Thoracic aorta (tissue), 2 donors: ENCODE measurements around the gene ZNF669. TPM values are rescaled to one million over a fixed set of nuclear protein-coding genes. Genes with fewer than 3 reads are reported as not detected.

Source experiments
- ATAC-seq: fragments of 150-250 bp; one replicate; pipeline ENCODE4 v1.8.0; 2017; ENCODE audit warnings: low read depth; ENCODE audit not compliant: insufficient number of reproducible peaks, low FRiP score
- DNase-seq: peaks from one replicate; pipeline ENCODE4 v3.0.0-alpha.2; 2020; ENCODE audit warnings: low spot score
- H3K27ac ChIP-seq, 2 donors: fragments of 200-600 bp; sonication (generic); 1 replicate in 1 of 2; 2 replicates in 1 of 2; pipeline ENCODE4 v1.5.1; 2016; ENCODE audit warnings: mild to moderate bottlenecking in 2 of 2, moderate library complexity in 2 of 2
- H3K27me3 ChIP-seq: fragments of 200-600 bp; sonication (generic); replicated peaks from 2 replicates; pipeline ENCODE4 v1.6.0; 2016; ENCODE audit warnings: mild to moderate bottlenecking; ENCODE audit not compliant: insufficient read depth
- H3K36me3 ChIP-seq: fragments of 200-600 bp; sonication (generic); one replicate; pipeline ENCODE4 v1.5.1; 2016
- H3K4me1 ChIP-seq, 2 donors: fragments of 200-600 bp; sonication (generic); 1 replicate in 1 of 2; 2 replicates in 1 of 2; pipeline versions ENCODE4 v1.5.1 to v1.6.0; 2016; ENCODE audit warnings: low read depth in 2 of 2, mild to moderate bottlenecking in 1 of 2; ENCODE audit not compliant: control insufficient read depth in 1 of 2
- H3K4me3 ChIP-seq: fragments of 200-600 bp; sonication (generic); 2 replicates; pipeline ENCODE4 v1.5.1; 2016; ENCODE audit warnings: mild to moderate bottlenecking
- H3K9me3 ChIP-seq: fragments of 200-600 bp; sonication (generic); 2 replicates; pipeline ENCODE4 v1.5.1; 2016
- total RNA-seq, 2 donors: library from RNA; depleted of rRNA; stranded (reverse); fragments of >200 nt; gene quantifications; one replicate each; pipeline versions ENCODE4 v1.1.0 to v1.2.3, GENCODE V29; 2016
- TF ChIP-seq, protein P1 (sequence below): fragments of 200-600 bp; sonication (generic); IDR thresholded peaks from one replicate; pipeline ENCODE4 v1.5.1; 2019; ENCODE audit warnings: antibody characterized with exemption

Gene ZNF669
- total RNA-seq, 2 donors from 2014 or later: 3.2 to 4.2 TPM

DNA sequence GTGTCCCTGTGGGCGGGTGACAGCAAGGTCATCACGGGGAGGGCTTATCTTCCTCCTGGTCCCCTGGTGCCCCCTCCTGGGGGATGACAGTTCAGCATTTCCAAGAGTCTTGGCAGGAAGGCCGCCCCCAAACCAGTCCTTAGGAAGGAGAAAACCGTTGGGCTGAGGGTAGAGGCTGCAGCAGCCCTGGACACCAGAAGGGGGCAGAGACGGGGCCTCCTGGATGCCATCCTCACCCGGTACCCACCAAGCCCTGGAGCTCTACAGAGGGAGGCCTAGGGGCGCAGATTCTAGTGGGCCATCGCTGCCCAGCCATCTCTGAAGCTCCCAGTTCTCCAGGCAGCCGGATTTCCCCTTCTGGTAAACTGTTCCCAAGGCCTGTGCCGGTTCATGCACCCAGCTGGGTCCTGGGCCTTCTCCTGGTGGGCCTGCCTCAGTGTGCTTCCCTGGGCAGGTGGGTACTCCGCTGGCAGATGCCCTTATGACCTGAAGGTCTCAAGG, 14.8 kb upstream of the ZNF669 start:
- no peak for DNase-seq
- TF ChIP-seq, protein P1, sequence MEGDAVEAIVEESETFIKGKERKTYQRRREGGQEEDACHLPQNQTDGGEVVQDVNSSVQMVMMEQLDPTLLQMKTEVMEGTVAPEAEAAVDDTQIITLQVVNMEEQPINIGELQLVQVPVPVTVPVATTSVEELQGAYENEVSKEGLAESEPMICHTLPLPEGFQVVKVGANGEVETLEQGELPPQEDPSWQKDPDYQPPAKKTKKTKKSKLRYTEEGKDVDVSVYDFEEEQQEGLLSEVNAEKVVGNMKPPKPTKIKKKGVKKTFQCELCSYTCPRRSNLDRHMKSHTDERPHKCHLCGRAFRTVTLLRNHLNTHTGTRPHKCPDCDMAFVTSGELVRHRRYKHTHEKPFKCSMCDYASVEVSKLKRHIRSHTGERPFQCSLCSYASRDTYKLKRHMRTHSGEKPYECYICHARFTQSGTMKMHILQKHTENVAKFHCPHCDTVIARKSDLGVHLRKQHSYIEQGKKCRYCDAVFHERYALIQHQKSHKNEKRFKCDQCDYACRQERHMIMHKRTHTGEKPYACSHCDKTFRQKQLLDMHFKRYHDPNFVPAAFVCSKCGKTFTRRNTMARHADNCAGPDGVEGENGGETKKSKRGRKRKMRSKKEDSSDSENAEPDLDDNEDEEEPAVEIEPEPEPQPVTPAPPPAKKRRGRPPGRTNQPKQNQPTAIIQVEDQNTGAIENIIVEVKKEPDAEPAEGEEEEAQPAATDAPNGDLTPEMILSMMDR: no peak
- H3K27me3 ChIP-seq: no peaks in the 10 kb centered on the region
- no peaks in the 10 kb centered on the region for H3K9me3 ChIP-seq
- no peaks in the 10 kb centered on the region for H3K4me1 ChIP-seq
- H3K4me3 ChIP-seq: no peak overlapping the region
- H3K36me3 ChIP-seq: no peaks in the 10 kb centered on the region
- H3K27ac ChIP-seq: no peak overlapping the region
- ATAC-seq: no peak

DNA sequence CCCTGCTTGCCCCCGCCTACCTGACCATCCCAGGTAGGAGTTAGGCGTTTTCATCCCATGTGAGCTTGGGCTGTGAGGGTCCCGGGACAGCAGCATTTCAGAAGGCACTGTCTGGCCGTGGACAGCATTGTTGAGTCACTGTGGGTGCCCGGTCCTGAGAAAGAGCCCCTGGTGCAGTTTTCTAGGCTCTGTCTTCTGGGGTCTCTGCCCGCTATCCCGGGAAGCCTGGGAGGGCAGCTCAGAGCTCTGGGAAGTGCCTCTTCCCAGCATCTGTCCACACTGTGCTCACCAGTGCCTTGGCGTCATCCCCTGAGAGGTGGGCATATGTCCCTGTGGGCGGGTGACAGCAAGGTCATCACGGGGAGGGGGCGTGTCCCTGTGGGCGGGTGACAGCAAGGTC, 11.4 kb upstream of the ZNF669 start:
- DNase-seq (no peak), ATAC-seq (no peak)
- Histone ChIP-seq H3K9me3 (no peaks in the 10 kb centered on the region), H3K27ac (no peak overlapping the region), H3K36me3 (no peaks in the 10 kb centered on the region), H3K4me1 (peaks cover 3 to 13% of the 10 kb centered on the region in 2 donors), H3K27me3 (no peaks in the 10 kb centered on the region), H3K4me3 (no peak overlapping the region)
- TF ChIP-seq, protein P1: no peak

DNA sequence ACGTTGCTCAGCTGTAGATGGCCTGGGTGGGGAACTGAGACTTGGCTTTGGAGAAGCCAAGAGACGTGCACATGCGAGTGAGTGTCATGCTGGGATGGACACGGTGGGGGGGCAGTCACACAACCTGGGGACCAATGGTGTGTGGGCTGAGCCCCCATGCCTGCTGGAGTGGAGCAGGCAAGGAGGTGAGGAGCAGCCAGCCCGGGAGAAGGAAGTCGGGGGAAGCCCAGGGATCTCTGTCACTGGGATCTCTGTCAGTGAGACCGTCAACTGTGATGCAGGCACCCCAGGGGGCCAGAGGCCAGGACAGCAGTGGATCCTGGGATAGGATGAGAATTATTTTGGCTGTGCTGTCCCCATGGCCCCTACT, 11.0 kb upstream of the ZNF669 start:
- DNase-seq (no peak), ATAC-seq (no peak)
- TF ChIP-seq, protein P1: no peak
- Histone ChIP-seq H3K27ac (no peak overlapping the region), H3K9me3 (no peaks in the 10 kb centered on the region), H3K4me1 (peaks cover 3 to 15% of the 10 kb centered on the region in 2 donors), H3K36me3 (no peaks in the 10 kb centered on the region), H3K4me3 (no peak overlapping the region), H3K27me3 (no peaks in the 10 kb centered on the region)

DNA sequence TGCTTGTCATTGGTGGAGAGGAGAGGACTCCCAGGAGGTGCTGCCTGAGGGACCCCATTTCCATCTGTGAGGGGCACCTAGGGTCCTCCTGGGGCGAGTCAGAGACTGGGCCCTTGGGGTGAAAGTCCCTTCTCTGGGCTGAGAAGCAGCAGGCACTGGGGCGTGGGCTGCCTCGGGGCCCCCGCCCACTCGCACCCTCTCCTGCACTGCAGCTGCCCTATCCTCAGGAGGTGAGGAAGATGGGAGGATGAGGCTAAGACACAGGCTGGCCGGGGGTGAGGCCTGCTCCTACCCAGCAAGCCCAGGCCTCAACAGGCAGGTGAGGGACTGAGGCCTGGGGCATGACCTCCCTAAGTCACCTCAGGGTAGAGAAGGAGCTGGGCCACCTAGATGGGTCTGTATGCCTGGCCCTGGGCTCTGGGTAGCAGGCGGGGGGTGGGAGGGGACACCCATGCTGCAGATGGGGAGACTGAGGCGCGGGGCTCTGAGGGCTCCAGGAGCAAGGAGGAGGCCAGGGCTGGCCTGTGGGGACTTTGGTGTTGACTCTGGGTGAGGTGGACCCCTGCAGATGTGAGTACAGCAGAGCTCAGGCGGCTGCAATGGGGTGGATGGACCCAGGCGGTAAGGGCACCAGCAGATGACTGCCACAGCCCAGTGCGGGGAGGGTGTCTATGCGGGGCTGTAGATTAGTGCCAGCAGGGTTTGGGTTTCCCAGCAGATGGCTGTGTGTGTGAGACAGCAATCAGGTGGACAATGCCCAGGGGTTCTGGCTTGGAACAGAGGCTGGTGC, 10.4 kb upstream of the ZNF669 start:
- no peak overlapping the region for H3K4me3 ChIP-seq
- peaks cover 3 to 15% of the 10 kb centered on the region in 2 donors for H3K4me1 ChIP-seq
- H3K27ac ChIP-seq: no peak overlapping the region
- H3K36me3 ChIP-seq: no peaks in the 10 kb centered on the region
- no peak for ATAC-seq
- TF ChIP-seq, protein P1: no peak
- H3K27me3 ChIP-seq: no peaks in the 10 kb centered on the region
- no peak for DNase-seq
- no peaks in the 10 kb centered on the region for H3K9me3 ChIP-seq

DNA sequence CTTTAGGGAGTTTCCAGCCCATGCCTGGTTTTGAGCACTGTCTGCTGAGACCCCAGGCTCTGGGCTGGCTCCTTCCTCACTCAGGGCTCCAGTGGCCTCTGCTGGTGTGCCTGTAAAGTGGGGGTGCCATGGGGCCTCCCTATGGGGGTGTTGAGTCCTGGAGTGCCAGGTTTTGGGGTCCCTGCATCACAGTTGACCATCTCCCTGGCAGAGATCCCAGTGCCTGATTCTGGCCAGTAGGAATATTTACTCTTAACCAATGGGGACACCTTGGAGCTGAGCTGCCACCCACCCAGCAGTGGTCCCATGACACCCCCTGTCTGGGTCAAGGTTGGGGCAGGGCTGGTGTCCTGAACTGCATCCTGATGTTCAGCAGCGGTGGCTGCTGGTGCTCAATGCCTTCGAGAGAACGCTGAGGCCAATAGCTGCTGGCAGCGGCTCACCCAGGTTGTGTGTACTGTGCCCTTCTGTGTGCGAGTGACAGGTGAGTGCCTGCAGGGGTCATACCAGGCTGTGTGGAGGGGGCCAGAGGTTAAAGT, 9.6 kb upstream of the ZNF669 start:
- H3K27ac ChIP-seq: no peak overlapping the region
- DNase-seq (no peak), ATAC-seq (no peak)
- H3K4me3 ChIP-seq: no peak overlapping the region
- H3K9me3 ChIP-seq: no peaks in the 10 kb centered on the region
- no peaks in the 10 kb centered on the region for H3K36me3 ChIP-seq
- TF ChIP-seq, protein P1: no peak
- peaks cover 3 to 15% of the 10 kb centered on the region in 2 donors for H3K4me1 ChIP-seq
- H3K27me3 ChIP-seq: no peaks in the 10 kb centered on the region
